Activated CD8-positive, alpha-beta T cell treated with anti-CD3 and anti-CD28 coated beads for 36 hours (primary cell): ENCODE measurements around the gene SCNN1B. TPM values are rescaled to one million over a fixed set of nuclear protein-coding genes. Genes with fewer than 3 reads are reported as not detected.

Experiments used
- ATAC-seq: fragments of 200-7000 bp; cut with Tn5 transposase; one replicate; pipeline ENCODE4 v1.10.0; 2021; ENCODE audit warnings: mild to moderate bottlenecking, moderate library complexity
- CTCF ChIA-PET: fragments of 350-600 bp; sonication (Branson Sonifier 250); formaldehyde crosslinking; loops from one replicate; lab custom pipeline; 2021; ENCODE audit warnings: antibody characterized with exemption; lab: Charles Lee
- POLR2A ChIA-PET: fragments of 350-600 bp; sonication (Branson Sonifier 250); formaldehyde crosslinking; loops from one replicate; lab custom pipeline; 2021; ENCODE audit warnings: antibody characterized with exemption; lab: Charles Lee
- DNase-seq: peaks from one replicate; pipeline ENCODE4 v3.0.0-alpha.2; 2020
- H3K27ac Mint-ChIP-seq: one replicate; pipeline ENCODE4 v1.8.0; 2021; ENCODE audit warnings: mild to moderate bottlenecking, mixed read lengths
- H3K27me3 Mint-ChIP-seq: one replicate; pipeline ENCODE4 v1.8.0; 2021; ENCODE audit warnings: mixed read lengths
- H3K36me3 Mint-ChIP-seq: one replicate; pipeline ENCODE4 v1.8.0; 2021; ENCODE audit warnings: low read depth, mixed read lengths
- H3K4me1 Mint-ChIP-seq: one replicate; pipeline ENCODE4 v1.8.0; 2021; ENCODE audit warnings: low read depth, mixed read lengths
- H3K4me3 Mint-ChIP-seq: one replicate; pipeline ENCODE4 v1.8.0; 2021; ENCODE audit warnings: mild to moderate bottlenecking, moderate library complexity, mixed read lengths
- H3K9me3 Mint-ChIP-seq: one replicate; pipeline ENCODE4 v1.8.0; 2021; ENCODE audit warnings: mixed read lengths
- CTCF ChIP-seq: fragments of 200-600 bp; IDR thresholded peaks from one replicate; pipeline ENCODE4 v1.8.0; 2022; ENCODE audit warnings: antibody characterized with exemption, mild to moderate bottlenecking
- intact Hi-C: fragments of 100-400 bp; cut with micrococcal nuclease; formaldehyde crosslinking; loops from one replicate; pipeline ENCODE4 v1.10.0; 2022
- total RNA-seq, 2 experiments: library from RNA; stranded (reverse); gene quantifications; one replicate each; pipeline ENCODE4 v1.2.3, GENCODE V29; 2021

The SCNN1B gene
- total RNA-seq, 2 experiments from 2014 or later = not detected

DNA sequence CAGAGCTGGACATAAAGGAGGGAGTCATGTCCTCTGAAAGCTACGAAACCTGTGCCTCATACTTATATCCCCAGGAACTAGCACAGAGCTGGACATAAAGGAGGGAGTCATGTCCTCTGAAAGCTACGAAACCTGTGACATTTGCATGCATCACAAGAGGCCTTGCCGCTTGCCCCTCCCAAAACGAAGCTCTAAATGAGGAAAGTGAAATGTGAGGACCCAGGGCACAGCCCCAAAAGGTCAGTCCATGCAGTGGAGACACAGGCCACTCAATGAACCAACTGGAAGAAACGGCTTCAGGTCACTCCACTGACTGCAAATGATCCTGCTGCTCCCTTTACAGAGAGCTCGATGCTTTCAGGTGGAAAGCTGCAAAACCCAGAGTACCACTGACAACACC lies 112.6 kb downstream of the SCNN1B start:
- intact Hi-C loops = no loop called here
- CTCF ChIA-PET = interaction anchor here (1.1 to 4.0 kb wide), 2 partner anchors 20 to 233 kb away, joined by 3 to 33 read pairs; no protein-coding TSS in a partner anchor
- H3K27me3 Mint-ChIP-seq = no peaks in the 10 kb centered on the region
- peaks cover 8% of the 10 kb centered on the region for H3K36me3 Mint-ChIP-seq
- H3K4me3 Mint-ChIP-seq = no peak overlapping the region
- H3K4me1 Mint-ChIP-seq = no peaks in the 10 kb centered on the region
- no peak for TF ChIP-seq CTCF
- no peak for ATAC-seq
- no peak for DNase-seq
- no peak overlapping the region for H3K27ac Mint-ChIP-seq
- no peaks in the 10 kb centered on the region for H3K9me3 Mint-ChIP-seq
- POLR2A ChIA-PET = interaction anchor here (1.3 kb wide), 1 partner anchor 9 kb away, joined by 3 read pairs; no protein-coding TSS in a partner anchor

DNA sequence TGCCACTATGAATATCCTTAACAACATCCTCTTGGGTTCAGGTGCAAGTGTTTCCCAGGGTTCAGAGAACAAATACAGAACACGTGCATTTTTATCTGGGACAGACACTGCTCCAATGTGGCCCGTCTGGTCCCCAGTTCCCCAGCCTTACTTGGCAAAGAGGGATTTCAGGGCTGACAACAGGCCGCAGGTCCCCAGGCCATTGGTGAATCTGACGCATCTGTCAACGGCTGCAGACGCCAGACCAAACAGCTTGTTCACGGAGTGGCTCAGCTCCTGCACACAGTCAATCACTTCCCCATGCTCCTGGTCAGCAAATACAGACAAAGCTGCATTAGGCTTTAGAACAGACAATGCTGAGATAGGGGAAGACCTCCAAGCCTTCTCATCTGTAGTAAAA lies 114.7 kb downstream of the SCNN1B start:
- no peaks in the 10 kb centered on the region for H3K9me3 Mint-ChIP-seq
- ChIA-PET POLR2A (no interaction called here), CTCF (interaction anchor here (1.7 to 4.0 kb wide), 2 partner anchors 15 to 18 kb away, joined by 3 to 33 read pairs; no protein-coding TSS in a partner anchor)

GRCh38 chr16:23420011-23420410 lies 117.9 kb downstream of the SCNN1B start:
- DNase-seq (no peak), ATAC-seq (no peak)
- H3K36me3 Mint-ChIP-seq = peaks cover 7% of the 10 kb centered on the region
- H3K9me3 Mint-ChIP-seq = no peaks in the 10 kb centered on the region
- no peak for TF ChIP-seq CTCF
- no peak overlapping the region for H3K27ac Mint-ChIP-seq
- ChIA-PET POLR2A (interaction anchor here (0.7 kb wide), 1 partner anchor 430 kb away, joined by 3 read pairs; no protein-coding TSS in a partner anchor), CTCF (interaction anchor here (0.6 to 1.4 kb wide), 5 partner anchors 13 to 236 kb away, joined by 3 to 9 read pairs (median 3); no protein-coding TSS in a partner anchor)
- H3K27me3 Mint-ChIP-seq = no peaks in the 10 kb centered on the region
- intact Hi-C loops = no loop called here
- no peak overlapping the region for H3K4me3 Mint-ChIP-seq
- no peaks in the 10 kb centered on the region for H3K4me1 Mint-ChIP-seq

More for the DNA sequence above, 114.7 kb downstream of the SCNN1B start:
- no peak for ATAC-seq
- DNase-seq = no peak
- intact Hi-C loops = no loop called here
- H3K4me1 Mint-ChIP-seq = no peaks in the 10 kb centered on the region
- H3K27me3 Mint-ChIP-seq = no peaks in the 10 kb centered on the region
- no peak for TF ChIP-seq CTCF
- H3K36me3 Mint-ChIP-seq = peaks cover 4% of the 10 kb centered on the region
- no peak overlapping the region for H3K4me3 Mint-ChIP-seq
- no peak overlapping the region for H3K27ac Mint-ChIP-seq

DNA sequence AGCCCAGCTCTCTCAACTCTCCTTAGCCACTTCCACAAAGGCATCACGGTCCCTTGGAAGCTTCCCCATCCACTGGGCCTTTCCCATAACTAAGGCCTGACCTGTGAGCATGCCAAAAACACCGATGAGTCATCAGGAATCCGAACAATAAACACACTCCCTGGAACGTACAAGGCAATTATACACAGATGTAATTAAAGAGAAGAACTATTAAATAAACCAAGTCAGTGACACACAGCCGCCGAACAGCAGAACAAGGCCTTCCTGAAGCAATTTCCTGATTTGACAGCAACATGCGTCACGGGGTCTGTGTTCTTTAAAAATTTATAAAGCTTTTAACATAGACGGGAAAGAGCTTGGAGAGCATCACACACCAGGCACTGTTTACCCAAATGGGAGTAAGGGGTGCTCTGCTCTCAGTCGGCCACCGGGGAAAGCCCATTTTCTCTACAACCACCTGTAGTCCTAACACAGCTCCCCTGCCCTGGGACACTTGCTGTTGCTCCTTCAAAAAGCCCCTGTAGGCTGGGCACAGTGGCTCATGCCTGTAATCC lies 121.5 kb downstream of the SCNN1B start:
- ATAC-seq (no peak), DNase-seq (no peak)
- CTCF ChIA-PET = interaction anchor here (4.7 kb wide), 1 partner anchor 11 kb away, joined by 44 read pairs; no protein-coding TSS in a partner anchor
- H3K4me1 Mint-ChIP-seq = no peaks in the 10 kb centered on the region
- no peak overlapping the region for H3K4me3 Mint-ChIP-seq
- no peak overlapping the region for H3K27ac Mint-ChIP-seq
- POLR2A ChIA-PET = interaction anchor here (1.4 kb wide), 1 partner anchor 9 kb away, joined by 3 read pairs; no protein-coding TSS in a partner anchor
- no peak for TF ChIP-seq CTCF
- H3K9me3 Mint-ChIP-seq = no peaks in the 10 kb centered on the region
- H3K36me3 Mint-ChIP-seq = peaks cover 12% of the 10 kb centered on the region
- intact Hi-C loops = no loop called here
- no peaks in the 10 kb centered on the region for H3K27me3 Mint-ChIP-seq

DNA sequence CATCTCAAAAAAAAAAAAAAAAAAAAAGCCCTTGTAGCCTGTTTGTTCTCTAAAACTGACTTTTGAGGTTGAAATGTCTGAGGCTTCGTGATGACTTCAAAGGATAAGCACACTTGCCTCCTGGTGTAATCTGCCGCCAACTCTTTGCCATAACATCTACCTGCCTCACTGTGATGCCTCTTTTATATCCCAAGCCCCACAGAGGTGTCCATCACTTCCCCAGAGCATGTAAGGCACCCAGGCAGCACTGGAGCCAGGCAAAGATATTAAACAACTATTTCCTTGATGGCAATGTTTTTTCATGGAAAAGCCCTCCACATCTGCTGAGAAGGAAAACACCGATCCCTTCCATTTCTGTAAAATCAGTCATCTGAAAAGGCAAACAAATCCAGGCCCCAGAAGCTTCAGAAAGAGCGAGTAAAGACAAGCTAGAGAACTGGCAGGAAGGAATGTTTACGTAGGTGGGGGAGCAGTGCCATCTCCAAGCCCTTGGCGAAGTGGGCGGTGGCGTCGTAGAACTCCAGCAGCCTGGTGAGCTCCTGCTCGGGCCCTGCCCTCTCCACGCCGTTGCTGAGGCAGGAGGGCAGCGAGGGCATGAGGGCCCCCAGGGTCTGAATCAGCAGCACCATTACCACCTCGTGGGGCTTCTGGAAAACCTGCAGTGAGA lies 122.3 kb downstream of the SCNN1B start:
- H3K27me3 Mint-ChIP-seq = no peaks in the 10 kb centered on the region
- H3K4me3 Mint-ChIP-seq = no peak overlapping the region
- no peak overlapping the region for H3K27ac Mint-ChIP-seq
- H3K9me3 Mint-ChIP-seq = no peaks in the 10 kb centered on the region
- ChIA-PET CTCF (interaction anchor here (4.7 kb wide), 1 partner anchor 11 kb away, joined by 44 read pairs; no protein-coding TSS in a partner anchor), POLR2A (interaction anchor here (1.4 kb wide), 1 partner anchor 10 kb away, joined by 3 read pairs; no protein-coding TSS in a partner anchor)
- TF ChIP-seq CTCF = no peak
- DNase-seq (no peak), ATAC-seq (no peak)
- intact Hi-C loops = no loop called here
- peaks cover 12% of the 10 kb centered on the region for H3K36me3 Mint-ChIP-seq
- H3K4me1 Mint-ChIP-seq = no peaks in the 10 kb centered on the region
